Astrocyte (in vitro differentiated cells and primary cell): ENCODE data around the gene ASB10.

Experiments used
- EZH2 ChIP-seq: IDR thresholded peaks from 2 replicates; pipeline ENCODE4 v1.6.1; 2012; ENCODE audit warnings: mild to moderate bottlenecking, low read length, inconsistent platforms; ENCODE audit not compliant: insufficient read depth
- TF ChIP-seq, protein P1 (sequence below): IDR thresholded peaks from 2 replicates; pipeline ENCODE4 v1.5.1; 2011; ENCODE audit warnings: low read depth, mild to moderate bottlenecking, inconsistent platforms, low read length, moderate library complexity; ENCODE audit not compliant: insufficient read depth

DNA sequence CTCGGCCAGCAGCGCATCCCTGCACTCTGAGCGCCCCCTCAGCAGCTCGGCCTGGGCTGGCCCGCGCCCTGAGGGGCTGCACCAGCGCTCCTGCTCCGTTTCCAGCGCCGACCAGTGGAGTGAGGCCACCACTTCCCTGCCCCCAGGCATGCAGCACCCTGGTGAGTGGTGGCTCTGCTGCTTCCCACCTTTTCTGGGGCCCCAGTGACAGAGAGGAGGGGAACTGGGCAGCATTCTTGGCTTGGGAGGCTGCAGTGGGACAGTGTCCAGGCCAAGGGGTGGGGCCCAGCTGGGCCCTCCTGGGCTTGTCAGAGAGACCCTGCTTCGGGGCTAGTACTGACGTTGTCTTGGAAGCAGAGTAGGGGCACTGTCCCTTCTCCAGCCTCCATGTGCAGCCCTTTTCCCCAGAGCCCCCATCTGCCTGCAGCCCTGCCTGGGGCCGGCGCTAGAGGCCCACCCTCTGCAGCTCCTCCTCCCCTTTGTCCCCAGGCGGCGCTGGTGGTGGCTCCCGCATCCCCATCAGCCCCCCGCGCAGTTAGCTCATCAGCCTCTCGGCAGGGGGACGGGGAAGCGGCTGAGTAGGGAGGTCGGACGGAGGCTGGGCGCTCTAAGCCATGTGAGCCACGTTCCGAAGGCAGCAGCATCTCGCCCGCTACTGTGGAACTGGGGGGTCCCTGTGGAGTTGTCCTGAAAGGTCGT lies 48.7 kb downstream of the ASB10 start:
- TF ChIP-seq, protein P1, sequence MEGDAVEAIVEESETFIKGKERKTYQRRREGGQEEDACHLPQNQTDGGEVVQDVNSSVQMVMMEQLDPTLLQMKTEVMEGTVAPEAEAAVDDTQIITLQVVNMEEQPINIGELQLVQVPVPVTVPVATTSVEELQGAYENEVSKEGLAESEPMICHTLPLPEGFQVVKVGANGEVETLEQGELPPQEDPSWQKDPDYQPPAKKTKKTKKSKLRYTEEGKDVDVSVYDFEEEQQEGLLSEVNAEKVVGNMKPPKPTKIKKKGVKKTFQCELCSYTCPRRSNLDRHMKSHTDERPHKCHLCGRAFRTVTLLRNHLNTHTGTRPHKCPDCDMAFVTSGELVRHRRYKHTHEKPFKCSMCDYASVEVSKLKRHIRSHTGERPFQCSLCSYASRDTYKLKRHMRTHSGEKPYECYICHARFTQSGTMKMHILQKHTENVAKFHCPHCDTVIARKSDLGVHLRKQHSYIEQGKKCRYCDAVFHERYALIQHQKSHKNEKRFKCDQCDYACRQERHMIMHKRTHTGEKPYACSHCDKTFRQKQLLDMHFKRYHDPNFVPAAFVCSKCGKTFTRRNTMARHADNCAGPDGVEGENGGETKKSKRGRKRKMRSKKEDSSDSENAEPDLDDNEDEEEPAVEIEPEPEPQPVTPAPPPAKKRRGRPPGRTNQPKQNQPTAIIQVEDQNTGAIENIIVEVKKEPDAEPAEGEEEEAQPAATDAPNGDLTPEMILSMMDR, result no peak
- TF ChIP-seq EZH2, result no peak
